ENCODE data around the gene ABHD13.
"Not testable (repeated sequence)": the region's sequence is repeated elsewhere in the genome, so short reads cannot be mapped to it uniquely, and the experiment has no call there.

ABHD13 gene

DNA sequence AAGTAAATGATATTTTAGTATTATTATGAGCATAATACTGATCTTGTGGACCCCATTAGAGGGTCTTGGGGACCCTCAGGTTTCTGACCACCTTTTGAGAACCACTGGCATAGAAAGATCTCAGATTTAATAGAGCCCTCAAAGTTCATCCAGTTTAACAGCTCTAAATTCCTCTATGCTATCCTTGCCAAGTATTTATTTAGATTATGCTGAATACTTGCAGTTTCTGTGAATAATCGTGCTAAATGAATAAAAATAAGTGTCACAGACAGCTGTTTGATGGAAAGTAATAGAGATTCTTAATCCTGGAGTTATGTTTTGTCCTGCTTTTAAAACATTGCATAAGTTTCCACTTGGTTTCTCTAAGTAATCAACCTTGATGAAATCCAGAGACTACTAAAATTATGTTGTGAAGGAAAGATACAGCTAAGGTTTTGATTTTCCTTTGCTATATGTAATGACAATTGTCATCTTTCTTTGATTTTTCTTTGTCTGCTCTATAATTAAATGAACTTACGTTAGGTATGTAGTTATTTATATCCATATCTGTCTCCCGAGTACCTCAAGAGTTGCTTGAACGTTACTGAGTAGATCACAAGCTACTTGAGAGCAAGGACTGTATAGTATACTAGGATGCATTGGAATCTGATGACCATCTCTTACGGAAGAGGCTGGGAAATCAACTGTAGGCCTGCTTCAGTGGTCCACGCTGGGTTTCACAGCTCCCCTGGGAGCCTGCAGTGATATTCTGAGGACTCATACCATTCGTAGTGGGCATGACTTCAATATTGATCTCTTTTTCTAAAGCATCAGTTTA, 5.7 kb downstream of the ABHD13 start:
- DNase-seq (ENCODE audit: low read depth), result no peak

DNA sequence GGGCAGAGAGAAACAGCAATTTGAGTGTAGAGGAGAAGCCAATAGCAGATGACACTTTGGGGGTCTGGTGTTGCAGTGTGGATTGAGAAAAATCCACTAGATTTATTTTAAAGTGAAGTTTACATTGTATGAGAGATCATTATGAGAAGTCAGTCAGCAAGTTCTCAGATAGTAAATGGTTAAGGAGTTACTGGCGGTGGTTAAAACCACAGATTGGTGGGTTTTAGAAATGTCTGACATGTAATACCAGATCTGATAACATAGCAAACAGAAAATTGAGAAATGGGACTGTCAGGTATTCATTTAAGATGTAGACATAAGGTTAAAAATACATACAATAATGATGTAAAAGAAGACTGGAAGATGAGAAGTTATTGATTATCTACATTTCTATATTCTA, 7.2 kb downstream of the ABHD13 start:
- no peak for DNase-seq (ENCODE audit: low read depth)

DNA sequence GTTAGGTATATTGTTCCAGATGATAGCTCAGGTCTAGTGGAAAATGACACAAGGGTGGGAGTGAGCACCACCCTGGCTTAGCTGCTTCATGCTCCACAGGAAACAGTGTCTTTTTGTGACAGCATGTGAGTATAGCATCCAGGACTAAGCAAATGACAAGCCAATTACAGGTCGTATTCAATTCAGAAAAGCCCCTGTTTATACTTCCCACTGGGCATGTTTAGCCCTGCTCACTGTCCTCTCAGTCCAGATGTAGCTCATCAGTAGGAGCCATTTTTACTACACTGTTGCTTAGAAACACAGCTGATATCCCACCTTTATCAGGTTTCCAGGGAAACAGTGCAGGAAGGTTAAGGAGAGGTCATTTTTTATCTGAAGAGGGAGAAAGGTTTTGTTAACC, 8.0 kb downstream of the ABHD13 start:
- no peak for DNase-seq (ENCODE audit: low read depth)

DNA sequence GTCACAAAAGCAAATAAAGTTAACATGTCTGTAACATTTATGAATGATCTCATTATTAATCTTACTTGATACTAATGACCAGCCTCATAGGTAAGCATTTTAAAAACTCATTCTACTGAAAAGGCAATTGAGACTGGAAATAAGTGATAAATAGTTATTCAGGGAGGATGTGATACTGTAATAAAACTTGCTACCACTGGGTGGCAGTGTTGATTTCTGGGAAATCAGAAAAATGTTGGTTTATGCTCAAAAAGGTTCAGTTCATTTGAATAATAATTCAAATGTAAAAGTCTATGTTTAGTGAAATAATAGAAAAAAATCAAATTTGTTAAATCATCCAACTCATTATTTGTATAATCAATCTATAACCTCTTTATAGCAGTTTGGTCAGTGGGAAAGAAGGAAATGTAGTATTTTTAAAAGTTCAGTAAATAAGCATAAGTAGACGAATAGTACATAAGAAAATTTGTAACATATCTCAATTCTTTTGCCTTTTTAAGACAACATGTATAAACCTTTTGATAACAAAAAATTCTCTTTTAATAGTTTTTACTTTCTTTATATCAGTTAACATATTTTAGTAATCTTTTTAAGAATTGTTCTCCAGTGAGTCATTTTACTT, 9.6 kb downstream of the ABHD13 start:
- DNase-seq (ENCODE audit: low read depth), result peak; percentile 23

DNA sequence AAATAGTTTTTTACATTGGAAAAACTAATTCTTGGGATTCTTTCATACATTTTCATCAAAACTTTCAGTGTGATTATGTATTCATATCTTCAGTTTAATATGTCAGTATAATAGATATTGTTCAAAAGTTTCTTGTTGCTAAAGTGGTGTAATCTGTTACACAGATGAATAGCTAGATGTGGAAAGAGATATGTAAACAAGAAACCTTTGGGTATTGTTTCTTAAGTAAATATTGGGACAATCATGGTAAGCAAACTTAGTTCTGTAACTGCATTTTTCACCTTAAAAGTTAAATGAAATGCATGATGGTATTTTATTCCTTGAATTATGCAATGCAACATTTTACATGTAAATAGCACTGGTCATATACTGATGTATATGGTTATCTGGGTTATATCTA, 12.2 kb downstream of the ABHD13 start:
- no peak for DNase-seq (ENCODE audit: low read depth)

DNA sequence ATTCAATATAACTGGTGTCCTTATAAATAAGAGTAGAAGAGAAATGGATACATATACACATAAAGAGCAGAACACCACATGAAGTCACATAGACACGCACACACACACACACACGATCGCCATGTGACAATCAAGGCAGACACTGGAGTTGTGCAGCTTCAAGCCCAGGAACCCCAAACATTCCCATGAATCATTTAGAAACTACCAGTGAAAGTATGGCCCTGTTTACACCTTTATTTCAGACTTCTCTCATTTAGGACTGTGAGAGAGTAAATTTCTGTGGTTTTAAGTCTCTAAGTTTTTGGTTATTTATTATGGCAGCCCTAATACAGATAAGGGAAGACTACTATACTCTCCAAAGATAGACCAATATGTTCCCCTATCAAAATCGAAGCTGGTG, 31.0 kb downstream of the ABHD13 start:
- DNase-seq (ENCODE audit: low read depth), result no peak

DNA sequence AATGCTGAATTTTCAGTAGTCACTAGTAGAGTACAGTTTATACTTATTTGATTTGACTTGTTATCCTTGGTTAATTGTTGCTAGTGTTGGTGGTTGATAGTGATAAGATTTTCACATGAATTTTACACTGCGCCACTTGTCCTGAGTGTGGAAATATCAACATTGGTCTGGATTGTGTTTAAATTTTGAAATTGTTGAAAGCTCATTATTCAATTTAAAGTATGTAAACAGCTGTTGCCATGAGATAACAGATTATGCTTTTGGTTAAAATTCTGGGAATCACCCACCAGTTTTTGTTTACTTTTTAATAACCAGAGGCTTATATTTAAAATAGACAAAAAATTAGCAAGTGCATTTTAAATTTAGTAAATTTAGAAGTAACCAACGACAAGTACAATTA, 39.1 kb downstream of the ABHD13 start:
- no peak for DNase-seq (ENCODE audit: low read depth)

DNA sequence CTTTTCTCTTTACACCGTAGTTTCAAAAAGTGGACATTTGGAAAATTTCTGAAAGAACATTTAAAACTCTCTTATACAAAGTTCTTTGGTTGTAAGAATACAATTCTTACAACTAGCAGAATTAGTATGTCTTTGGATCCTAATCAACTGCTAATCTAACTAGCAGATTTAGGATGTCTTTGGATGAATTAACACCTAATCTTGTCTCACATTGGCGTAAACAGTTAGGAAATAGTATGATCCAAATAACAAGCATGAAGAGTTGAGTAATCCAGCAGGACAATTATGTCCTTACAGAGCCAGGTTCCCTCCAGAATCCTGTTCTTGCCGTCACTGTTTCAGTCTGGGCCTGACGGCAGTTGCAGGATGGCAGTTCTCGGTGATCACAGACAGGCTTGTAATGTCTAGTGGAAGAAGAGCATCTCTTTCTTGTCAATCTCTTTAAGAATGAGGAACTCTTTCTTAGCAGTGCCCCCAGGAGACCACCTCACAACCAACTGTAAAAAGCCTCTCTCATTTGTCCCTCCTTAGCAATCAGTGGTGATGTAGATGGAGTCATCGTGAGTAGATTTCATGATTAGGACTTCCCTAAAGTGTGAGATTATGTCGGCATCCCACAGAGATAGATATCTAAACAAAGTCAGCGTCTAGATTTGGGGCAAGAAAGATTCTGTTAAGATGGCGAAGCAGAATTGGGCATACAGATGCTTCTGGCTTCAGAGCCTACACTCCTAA, 45.6 kb downstream of the ABHD13 start:
- no peak for DNase-seq (ENCODE audit: low read depth)

DNA sequence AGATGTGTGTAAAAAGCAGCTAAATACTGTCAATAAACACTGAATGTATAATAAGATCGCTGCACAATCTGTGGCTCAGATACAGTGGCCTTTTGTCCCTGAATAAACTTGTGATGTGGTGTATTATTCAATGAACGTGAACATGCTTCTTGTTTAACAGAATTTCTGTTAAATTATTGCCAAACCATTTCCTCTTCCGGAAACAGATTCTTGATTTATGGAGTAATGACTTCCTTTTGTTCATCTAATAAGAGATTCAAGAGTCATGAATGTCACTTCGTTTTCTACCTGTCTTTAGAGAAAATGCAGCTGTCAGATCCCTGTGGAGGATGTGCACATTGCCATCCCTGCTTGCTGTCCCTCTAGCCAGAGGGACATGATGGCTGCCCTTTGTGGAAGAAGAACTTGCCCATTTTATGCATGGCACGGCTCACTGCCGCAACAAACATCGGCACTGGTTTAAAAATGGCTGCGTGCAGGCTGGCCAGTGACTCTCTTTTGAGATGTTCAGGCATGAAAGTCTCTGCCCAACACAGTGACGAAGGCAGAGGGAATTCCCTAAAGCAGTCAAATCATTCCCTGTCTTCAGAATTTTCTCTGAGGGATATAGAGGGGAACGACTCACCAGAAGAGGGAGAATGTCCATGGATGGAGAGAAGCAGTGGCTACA, 48.3 kb downstream of the ABHD13 start:
- DNase-seq (ENCODE audit: low read depth), result no peak

DNA sequence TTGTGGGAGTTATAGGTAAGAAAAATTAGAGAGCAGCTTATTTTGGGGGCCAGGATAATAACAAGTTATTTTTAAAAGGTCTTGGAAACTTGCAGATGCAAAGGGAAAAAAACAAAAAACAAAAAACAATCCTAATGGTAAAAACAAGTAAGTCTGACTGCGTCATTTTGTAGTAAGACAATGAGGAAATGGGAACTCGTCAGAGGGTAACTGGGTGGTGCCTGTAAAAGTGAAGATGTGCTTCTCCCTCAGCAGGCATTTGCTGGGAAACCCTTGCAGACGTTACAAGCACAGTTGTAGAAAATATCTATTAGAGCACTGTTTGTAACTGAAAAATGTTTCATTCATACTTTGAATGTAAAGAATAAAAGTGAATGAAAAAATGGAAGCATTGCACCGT, 49.2 kb downstream of the ABHD13 start:
- DNase-seq (ENCODE audit: low read depth), result no peak

DNA sequence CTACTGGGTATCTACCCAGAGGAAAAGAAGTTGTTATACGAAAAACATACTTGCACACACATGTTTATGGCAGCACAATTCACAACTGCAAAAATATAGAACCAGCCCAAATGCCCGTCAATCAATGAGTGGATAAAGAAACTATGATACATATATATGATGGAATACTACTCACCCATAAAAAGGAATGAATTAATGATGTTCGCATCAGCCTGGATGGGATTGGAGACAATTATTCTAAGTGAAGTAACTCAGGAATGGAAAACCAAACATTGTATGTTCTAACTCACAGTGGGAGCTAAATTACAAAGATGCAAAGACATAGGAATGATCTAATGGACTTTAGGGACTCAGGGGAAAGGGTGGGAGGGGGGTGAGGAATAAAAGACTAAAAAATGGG, 49.7 kb downstream of the ABHD13 start:
- DNase-seq (ENCODE audit: low read depth), result not testable (repeated sequence)

DNA sequence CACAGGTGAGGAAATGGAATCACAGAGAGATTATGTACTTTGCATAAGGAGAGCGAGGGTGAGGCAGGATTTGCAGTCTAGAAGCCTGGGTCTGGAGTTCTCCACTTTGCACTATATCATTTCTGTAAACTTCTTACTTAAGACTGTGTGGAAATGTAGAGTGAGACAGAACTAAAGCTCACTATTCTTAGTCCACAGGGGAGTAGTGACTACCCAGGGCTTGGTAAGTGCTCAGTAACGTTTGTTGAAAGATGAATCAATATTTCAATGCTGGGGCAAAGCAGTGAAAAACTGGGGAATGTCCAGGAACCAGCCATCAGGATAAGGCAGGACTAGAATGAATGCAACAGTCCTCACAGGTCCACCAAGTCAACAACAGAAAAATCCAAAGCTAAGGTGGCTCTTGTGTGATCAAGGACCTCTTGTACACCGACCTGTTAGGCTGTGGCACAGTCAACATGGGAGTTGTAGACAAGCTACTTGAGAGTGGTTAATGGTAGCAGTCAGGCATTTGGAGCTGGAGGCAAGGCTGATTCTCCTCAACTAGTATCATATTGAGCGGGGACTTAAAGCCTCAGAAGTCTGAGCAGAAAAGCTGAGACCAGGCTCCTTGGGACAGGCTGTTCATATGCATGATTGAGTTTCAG, 50.4 kb downstream of the ABHD13 start:
- no peak for DNase-seq (ENCODE audit: low read depth)

DNA sequence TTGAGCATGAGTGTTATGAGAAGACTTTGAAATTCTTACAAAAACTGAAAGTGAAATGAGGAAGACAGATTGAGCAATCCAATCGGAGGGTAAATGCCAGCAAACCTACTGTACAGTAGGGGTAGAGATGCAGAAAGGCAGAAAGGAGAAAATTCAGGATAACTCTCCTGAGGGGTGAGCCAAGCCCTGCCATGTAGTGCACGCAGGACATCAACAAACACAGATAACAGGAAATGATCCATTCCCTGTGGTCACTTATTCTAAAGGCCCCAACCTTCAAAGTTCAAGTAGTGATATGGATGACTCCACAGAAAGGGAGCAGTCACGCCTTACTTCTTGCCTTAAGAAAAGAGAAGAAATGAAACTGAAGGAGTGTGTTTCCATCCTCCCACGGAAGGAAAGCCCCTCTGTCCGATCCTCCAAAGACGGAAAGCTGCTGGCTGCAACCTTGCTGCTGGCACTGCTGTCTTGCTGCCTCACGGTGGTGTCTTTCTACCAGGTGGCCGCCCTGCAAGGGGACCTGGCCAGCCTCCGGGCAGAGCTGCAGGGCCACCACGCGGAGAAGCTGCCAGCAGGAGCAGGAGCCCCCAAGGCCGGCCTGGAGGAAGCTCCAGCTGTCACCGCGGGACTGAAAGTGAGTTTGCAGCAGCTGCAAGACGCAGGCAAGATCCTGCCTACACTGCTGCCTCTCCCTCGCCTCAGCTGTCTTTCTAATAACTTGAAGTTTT, 51.6 kb downstream of the ABHD13 start, which contains the start of gene TNFSF13B:
TNFSF13B (plus strand) TSS at position 118 of the 728 bp plus-strand sequence; CDS start at position 296, 178 bp downstream.
- DNase-seq (ENCODE audit: low read depth), result no peak

DNA sequence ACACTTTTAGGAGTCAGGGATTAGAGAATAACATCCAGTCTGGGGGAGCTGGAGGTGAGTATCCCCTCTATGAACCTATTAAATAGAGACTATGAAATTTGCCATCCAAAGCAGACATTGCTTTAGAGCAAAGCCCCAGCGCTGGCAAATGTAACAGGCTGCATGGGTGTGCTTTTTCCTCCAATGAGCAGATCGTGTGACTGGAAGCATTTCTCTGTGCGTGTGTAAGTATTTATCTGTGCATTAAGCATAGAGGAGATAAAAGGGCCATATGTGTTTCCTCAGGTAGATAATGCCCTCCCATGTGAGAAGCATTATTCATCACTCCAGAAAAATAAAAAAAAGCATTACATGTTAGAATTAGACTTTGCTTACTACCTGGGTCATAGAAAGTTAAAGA, 52.2 kb downstream of the ABHD13 start:
- DNase-seq (ENCODE audit: low read depth), result no peak

DNA sequence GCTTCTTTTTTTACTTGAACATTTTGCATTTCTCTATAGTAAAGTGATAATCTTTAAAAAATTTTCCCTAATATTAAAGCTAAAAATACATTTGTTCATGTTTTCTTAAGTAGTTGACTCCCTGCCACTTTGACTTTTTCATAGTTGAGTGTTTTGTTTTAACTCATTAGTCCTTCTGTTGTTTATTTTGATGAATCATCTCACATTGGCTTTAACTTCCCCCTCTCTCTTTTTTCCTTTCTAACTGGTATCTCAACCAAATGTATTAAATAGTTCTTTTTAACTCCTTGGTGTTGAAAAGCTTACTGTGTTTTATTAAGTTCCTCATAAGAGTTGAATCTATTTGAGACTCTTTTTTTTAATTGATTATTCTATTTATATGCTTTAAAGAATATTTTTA, 54.1 kb downstream of the ABHD13 start:
- no peak for DNase-seq (ENCODE audit: low read depth)

DNA sequence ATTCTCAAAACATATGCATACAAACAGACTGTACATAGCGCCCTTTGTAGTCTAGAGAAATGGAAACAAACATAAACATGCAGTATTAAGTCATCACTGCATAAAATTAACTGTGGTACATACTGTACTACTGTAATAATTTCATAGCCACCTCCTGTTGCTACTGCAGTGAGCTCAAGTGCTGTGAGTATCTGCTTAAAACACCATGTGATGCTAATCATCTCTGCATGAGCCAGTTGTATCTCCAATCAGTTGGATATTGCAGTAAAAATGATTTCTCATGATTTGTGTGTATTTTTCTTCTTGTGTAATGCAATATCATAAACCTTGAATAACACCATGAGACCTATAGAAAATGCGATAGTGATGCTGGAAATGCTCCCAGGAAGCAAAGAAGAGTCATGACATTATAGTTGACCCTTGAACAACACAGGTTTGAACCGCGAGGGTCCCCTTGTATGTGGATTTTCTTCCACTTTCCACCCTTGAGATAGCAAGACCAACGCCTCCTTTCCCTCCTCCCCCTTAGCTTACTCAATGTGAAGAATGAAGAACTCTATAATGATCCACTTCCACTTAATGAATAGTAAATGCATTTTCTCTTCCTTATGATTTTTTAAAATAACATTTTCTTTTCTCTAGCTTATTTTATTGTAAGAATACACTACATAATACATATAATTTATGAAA, 55.4 kb downstream of the ABHD13 start:
- no peak for DNase-seq (ENCODE audit: low read depth)

DNA sequence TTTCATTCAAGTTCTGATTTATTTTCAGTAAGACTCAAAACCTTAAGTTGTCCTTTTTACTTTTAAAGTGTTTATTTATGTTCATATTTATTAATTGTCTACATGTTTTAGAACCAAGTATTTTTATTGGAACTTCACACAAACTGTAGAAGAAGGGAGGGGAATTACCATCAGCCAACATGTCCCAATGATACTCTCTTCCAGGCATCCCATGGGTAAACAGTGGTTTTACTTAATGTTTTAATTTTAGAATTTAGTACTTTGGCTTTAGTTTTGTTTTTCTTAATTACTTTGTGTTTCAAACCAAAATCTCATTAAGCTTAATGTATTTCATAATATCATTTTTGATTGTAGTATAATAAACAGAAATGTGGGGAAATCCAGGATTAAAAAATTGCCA, 56.5 kb downstream of the ABHD13 start:
- no peak for DNase-seq (ENCODE audit: low read depth)

DNA sequence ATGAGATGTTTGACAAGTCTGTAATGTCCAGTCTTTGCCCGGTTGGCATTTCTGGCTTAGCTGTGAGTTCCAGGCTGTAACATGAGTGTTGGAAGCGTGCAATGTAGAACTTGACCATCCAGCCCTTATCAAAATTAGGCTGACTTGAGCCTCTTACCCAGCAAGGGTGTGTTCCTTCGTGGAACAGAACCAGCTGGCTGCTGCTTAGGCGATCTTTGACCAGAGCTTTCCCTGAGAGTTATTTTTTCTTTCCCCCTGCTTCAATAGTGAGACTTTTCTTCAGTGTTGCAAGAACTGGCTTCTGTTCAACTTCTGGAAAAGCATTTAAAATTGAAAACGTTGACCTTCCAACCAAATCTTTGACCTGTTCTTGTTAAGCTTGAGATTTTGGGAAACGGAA, 57.9 kb downstream of the ABHD13 start:
- no peak for DNase-seq (ENCODE audit: low read depth)

DNA sequence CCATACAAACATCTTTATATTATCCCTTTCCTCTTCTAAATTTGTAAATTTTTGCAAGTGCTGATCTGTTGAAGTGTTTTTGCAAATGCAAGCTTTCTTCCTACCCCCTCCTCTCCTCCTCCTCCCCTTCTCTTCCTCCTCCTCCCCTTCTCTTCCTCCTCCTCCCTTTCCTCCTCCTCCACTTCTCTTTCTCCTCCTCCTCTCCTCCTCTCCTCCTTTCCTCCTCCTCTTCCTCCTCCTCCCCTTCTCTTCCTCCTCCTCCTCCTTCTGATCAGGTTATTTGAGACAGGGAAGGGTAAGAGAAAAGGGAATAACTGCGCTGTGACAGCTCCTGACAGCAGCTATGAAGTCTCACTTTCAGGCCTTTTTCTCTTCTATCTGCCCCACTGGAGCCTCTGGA, 60.3 kb downstream of the ABHD13 start:
- no peak for DNase-seq (ENCODE audit: low read depth)

DNA sequence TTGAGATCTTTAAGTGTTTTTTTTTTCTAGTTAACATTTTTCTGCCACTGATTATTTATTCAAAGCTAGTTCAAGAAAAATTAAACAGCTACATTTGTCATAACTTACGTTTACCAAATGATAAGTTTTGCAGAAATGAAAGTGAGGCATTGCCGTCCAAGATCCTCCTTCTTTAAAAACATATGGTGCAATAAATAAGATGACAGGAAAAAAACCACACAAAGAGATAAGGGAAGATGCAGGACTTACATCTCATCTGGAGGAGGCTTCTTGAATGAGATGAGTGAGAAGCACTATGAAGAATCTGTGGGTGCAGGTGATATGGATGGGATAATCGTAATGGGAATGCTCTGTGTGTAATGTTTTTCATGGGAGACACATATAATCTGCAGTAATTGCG, 63.7 kb downstream of the ABHD13 start:
- no peak for DNase-seq (ENCODE audit: low read depth)

DNA sequence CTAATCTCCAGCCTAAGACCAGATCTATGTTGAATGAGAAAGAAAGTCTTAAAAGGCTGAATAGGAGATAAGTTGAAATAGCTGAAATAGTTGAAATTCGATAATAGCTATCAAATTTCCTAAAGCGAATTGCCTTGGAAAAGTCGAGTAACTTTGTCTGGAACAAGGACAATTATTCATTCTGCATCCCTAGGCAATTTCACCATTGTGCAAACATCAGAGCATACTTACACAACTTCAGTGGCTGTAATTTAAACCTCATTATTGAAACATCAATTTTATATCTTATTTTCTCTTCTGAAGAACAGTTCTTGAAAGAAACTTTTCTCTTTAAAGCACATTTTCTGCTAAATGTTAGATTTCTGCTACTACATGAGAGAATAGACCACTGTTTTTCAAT, 64.9 kb downstream of the ABHD13 start:
- no peak for DNase-seq (ENCODE audit: low read depth)

Data from fibroblast of the conjunctiva (primary cell).